ENCODE measurements around the gene FAAP20. TPM values are rescaled to one million over a fixed set of nuclear protein-coding genes. Genes with fewer than 3 reads are reported as not detected.

The FAAP20 gene
- total and polyA plus RNA-seq, 2 donors (not counting 3 experiments of a cell fraction or from before 2014, with no cell fraction given) = 31.5 to 62.6 TPM

GRCh38 chr1:2177946-2178538, 16.5 kb downstream of the FAAP20 start:
- no peaks in the 10 kb centered on the region for H4K20me1 ChIP-seq (replicated peaks; ENCODE audit: control insufficient read depth, extremely low read depth, insufficient read depth, low read length)
- POLR2A ChIA-PET = no interaction called here
- no peak overlapping the region for H3K4me2 ChIP-seq (ENCODE audit: insufficient read depth, low read length)
- H3K4me3 ChIP-seq (replicated peaks in 1 of 3; ENCODE audit: insufficient read depth in 1 of 3, low read depth in 1 of 3, low read length in 3 of 3) = no peak overlapping the region
- no peak for FAIRE-seq
- H3K9me3 ChIP-seq (replicated peaks; ENCODE audit: control insufficient read depth, insufficient read depth, low read length) = no peaks in the 10 kb centered on the region
- H3K9ac ChIP-seq (replicated peaks; ENCODE audit: extremely low read depth, insufficient read depth, low read length) = no peak overlapping the region
- no peaks in the 10 kb centered on the region for H3K27me3 ChIP-seq (ENCODE audit: control insufficient read depth in 2 of 2, insufficient read depth in 2 of 2, low read length in 2 of 2)
- H3K4me1 ChIP-seq (ENCODE audit: control insufficient read depth, extremely low read depth, insufficient read depth, low read length) = no peaks in the 10 kb centered on the region
- CTCF ChIA-PET = no interaction called here
- no peak overlapping the region for H2AFZ ChIP-seq (ENCODE audit: low read depth, low read length)
- BruUV-seq (replicated peaks) = no TSS peak
- intact Hi-C loops (cut with micrococcal nuclease) (no loop called here), dilution Hi-C loops (cut with MboI; ENCODE audit: extremely low pct_ligation_motif_present, low sequenced_read_pairs) (no loop called here)
- H3K79me2 ChIP-seq (ENCODE audit: control insufficient read depth, insufficient read depth, low read length) = no peaks in the 10 kb centered on the region
- no peaks in the 10 kb centered on the region for H3K36me3 ChIP-seq (ENCODE audit: control insufficient read depth in 2 of 2, extremely low read depth in 1 of 2, insufficient read depth in 2 of 2, low read length in 2 of 2)
- no peak for TF ChIP-seq JUN (IDR thresholded peaks at IDR 0.05; ENCODE audit: borderline replicate concordance, insufficient read depth, insufficient read length, low read depth)
- no peak for DNase-seq (ENCODE audit: low read depth, low spot score)
- no peak overlapping the region for H3K27ac ChIP-seq (ENCODE audit: insufficient read depth, low read depth, low read length)
- no peaks in the 10 kb centered on the region for H3K9me1 ChIP-seq (replicated peaks; ENCODE audit: control insufficient read depth, extremely low read depth, insufficient read depth, low read length)

- no TSS peak for BruUV-seq (replicated peaks)
- Histone ChIP-seq H4K20me1 (replicated peaks; ENCODE audit: control insufficient read depth, extremely low read depth, insufficient read depth, low read length) (no peaks in the 10 kb centered on the region), H3K36me3 (ENCODE audit: control insufficient read depth in 2 of 2, extremely low read depth in 1 of 2, insufficient read depth in 2 of 2, low read length in 2 of 2) (no peaks in the 10 kb centered on the region), H3K27me3 (ENCODE audit: control insufficient read depth in 2 of 2, insufficient read depth in 2 of 2, low read length in 2 of 2) (no peaks in the 10 kb centered on the region), H3K4me2 (ENCODE audit: insufficient read depth, low read length) (no peak overlapping the region), H3K9me3 (replicated peaks; ENCODE audit: control insufficient read depth, insufficient read depth, low read length) (no peaks in the 10 kb centered on the region), H3K79me2 (ENCODE audit: control insufficient read depth, insufficient read depth, low read length) (no peaks in the 10 kb centered on the region), H3K27ac (ENCODE audit: insufficient read depth, low read depth, low read length) (no peak overlapping the region), H3K4me3 (replicated peaks in 1 of 3; ENCODE audit: insufficient read depth in 1 of 3, low read depth in 1 of 3, low read length in 3 of 3) (no peak overlapping the region), H3K9me1 (replicated peaks; ENCODE audit: control insufficient read depth, extremely low read depth, insufficient read depth, low read length) (no peaks in the 10 kb centered on the region), H3K9ac (replicated peaks; ENCODE audit: extremely low read depth, insufficient read depth, low read length) (no peak overlapping the region), H2AFZ (ENCODE audit: low read depth, low read length) (no peak overlapping the region), H3K4me1 (ENCODE audit: control insufficient read depth, extremely low read depth, insufficient read depth, low read length) (no peaks in the 10 kb centered on the region)
- DNase-seq (ENCODE audit: low read depth, low spot score) (no peak), FAIRE-seq (no peak)
- CTCF ChIA-PET = no interaction called here
- no peak for TF ChIP-seq MAX (IDR thresholded peaks at IDR 0.05; ENCODE audit: insufficient read depth, insufficient read length)
- no peak for TF ChIP-seq FOS (IDR thresholded peaks at IDR 0.05; ENCODE audit: borderline replicate concordance, insufficient read depth, low read length)
- TF ChIP-seq MYC (IDR thresholded peaks at IDR 0.05; ENCODE audit: low read depth, low read length) = no peak
- TF ChIP-seq CTCF (IDR thresholded peaks at IDR 0.05; ENCODE audit: extremely low read depth in 1 of 2, insufficient read depth in 1 of 2, low read depth in 1 of 2, low read length in 2 of 2) = no peak
- no peak for TF ChIP-seq POLR2A (IDR thresholded peaks at IDR 0.05; ENCODE audit: low read depth, low read length)
- no peak for TF ChIP-seq EZH2 (IDR thresholded peaks at IDR 0.05; ENCODE audit: borderline replicate concordance, low read depth, low read length, severe bottlenecking)
- no peak for TF ChIP-seq JUN (IDR thresholded peaks at IDR 0.05; ENCODE audit: borderline replicate concordance, insufficient read depth, insufficient read length, low read depth)
- TF ChIP-seq POLR2AphosphoS5 (IDR thresholded peaks at IDR 0.05; ENCODE audit: insufficient read depth, low read depth, low read length) = no peak
- TF ChIP-seq GATA2 (IDR thresholded peaks at IDR 0.05; ENCODE audit: insufficient read depth, insufficient read length, low read depth, low read length) = no peak
- dilution Hi-C loops (cut with MboI; ENCODE audit: extremely low pct_ligation_motif_present, low sequenced_read_pairs) (no loop called here), intact Hi-C loops (cut with micrococcal nuclease) (no loop called here)
- POLR2A ChIA-PET = no interaction called here
These were observed 17.0 kb downstream of the FAAP20 start for GRCh38 chr1:2177541-2177940.
